GM19328 (cell line): ENCODE measurements around the gene ADRA2B.
"Not testable (repeated sequence)": the region's sequence is repeated elsewhere in the genome, so short reads cannot be mapped to it uniquely, and the experiment has no call there.

Experiments
- ATAC-seq: cut with Tn5 transposase; IDR thresholded peaks from one replicate; pipeline ENCODE4 v1.9.1; 2021; ENCODE audit warnings: mild to moderate bottlenecking, moderate library complexity; ENCODE audit not compliant: unreplicated experiment

ADRA2B gene

GRCh38 chr2:96116424-96116878, at the start of gene ADRA2B:
TSS of gene ADRA2B (minus strand) at chr2:96116571. CDS start at chr2:96116149, 422 bp downstream.
- peak; percentile 28 for ATAC-seq

- peak; percentile 57 for ATAC-seq
Measured at GRCh38 chr2:96164459-96165184, 48.3 kb upstream of the ADRA2B start.

DNA sequence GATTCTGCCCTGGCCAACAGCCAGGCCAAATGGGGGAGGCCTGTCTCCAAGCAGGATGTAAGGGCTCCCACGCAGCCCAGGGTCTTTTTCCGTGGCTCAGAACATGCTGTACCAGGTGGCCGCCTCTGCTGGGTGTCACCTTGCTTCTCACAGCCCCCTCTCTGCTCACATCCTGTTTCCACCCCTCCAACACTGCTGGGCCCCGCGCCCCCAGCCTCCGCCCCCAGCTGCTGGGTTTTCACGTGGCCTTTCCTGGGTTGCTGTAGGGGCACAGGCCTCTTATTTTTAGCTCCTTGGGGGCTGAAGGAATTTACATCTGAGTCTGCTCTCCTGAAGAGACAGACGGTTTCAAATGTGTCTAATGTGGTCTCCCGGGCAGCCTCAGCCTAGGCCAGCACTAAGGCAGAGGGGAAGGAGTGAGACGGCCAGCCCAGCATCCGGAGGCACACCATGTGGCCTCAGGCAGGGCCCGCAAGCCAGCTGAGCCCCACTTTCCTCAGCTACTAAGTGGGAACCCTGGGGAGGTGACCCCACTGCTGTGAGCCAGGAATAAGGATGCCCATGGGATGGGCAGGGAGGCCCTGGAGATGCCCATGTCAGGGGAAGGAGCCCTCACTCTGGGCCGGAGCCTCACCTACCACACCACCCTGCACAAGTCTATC, 47.5 kb upstream of the ADRA2B start:
- peak; percentile 56 for ATAC-seq

- no peak for ATAC-seq
Measured at GRCh38 chr2:96163415-96163767, 47.0 kb upstream of the ADRA2B start.

- ATAC-seq: no peak
Measured at GRCh38 chr2:96161898-96162297, 45.5 kb upstream of the ADRA2B start.

DNA sequence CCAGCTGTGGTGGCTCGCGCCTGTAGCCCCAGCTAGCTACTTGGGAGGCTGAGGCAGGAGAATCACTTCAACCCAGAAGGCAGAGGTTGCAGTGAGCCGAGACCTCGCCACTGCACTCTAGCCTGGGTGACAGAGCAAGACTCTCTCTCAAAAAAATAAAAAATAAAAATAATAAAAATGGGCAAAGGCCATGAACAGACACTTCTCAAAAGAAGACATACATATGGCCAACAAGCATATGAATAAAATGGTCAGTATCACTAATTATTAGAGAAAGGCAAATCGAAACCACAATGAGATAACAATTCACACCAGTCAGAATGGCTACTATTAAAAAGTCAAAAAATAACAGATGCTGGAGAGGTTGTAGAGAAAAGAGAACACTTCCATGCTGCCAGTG, 44.0 kb upstream of the ADRA2B start:
- ATAC-seq: not testable (repeated sequence)

DNA sequence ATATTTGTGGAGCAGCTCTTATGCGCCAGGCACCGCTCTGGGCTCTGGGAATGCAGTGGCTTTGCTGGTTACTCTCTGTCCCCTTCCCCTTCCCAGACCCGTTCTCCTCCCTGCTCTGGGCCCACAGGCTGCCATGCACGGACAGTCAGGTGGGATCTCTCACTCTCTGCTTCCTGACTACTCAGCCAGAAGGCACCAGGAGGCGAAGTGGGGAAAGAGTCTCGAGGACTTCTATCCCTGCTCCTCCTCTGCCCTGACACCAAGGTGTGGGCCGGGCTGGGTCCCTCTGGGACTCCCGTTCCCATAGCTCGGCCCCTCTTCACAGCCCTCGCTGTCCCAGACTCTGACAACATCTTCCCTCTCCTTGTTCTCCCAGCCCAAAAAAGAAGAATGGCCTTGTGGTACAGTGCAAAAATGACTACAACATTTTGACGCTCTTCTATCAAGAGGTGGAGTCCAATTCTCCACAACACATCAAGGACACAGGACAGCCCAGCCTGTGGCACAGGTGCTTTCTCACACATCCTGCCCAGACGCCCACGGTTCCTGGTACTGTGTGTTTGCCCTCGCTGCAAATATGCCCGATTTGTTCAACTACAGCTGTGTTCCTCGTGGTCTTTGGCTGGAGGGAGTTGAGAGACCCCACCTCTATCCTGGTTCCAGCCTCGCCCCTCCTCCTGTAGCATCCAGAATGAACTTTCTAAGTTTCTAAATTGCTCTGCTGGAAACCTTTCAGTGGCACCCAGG, 42.9 kb upstream of the ADRA2B start:
- no peak for ATAC-seq

DNA sequence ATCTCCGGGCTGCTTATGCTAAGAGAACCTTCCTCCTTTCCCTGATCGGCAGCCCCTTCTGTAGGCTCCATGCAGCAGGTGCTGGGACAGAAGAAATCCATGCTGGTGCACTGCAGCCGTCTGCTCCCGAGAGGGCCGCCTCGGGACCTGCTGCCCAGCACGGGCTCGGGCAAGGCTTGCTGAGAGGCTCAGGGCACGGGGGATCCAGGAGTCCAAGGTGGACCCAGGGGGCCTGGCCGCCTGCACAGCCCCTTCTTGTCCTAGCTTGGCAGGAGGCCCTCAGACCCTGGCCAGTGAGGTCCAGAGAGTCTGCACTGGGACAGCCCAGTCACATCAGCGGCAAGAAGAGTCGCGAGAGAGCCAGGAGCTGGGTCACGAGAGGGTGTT, 42.2 kb upstream of the ADRA2B start:
- ATAC-seq: no peak

- peak; percentile 43 for ATAC-seq
Measured at GRCh38 chr2:96157649-96158553, 41.5 kb upstream of the ADRA2B start.

DNA sequence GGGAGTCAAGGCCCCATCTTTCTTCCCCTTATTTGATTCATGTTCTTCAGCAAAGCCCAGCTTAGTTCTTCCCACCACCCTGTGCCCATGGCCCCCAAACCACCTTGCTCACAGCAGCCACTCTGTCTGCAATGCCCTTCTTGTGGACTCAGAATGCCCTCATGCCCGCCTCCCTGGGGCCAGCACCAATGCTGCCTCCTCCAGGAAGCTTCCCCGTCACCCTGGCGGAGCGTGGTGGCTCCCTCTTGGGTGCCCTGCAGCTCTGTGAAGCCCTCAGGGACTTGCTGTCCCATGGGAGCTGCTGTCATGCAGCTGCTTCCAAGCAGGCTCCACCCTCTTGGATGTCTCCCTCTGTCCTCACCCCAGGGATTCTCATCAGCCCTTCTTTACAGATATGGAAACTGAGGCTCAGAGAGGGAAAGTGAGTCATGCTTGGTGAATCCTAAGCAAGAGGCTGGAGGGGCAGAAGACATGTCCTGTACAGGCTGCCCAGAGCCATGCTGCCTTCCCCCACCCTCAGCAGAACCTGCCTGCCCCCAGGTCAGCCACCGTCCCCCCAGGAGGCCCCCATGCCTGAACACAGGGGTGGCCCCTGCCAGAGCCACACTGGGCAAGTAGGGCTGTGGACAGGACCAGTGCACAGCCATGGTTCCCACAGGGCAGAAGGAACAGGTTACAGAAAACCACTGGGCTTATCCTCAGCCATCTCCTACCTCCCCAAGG, 40.7 kb upstream of the ADRA2B start:
- ATAC-seq: peak; percentile 33

GRCh38 chr2:96156011-96156820, 39.8 kb upstream of the ADRA2B start:
- ATAC-seq: no peak

GRCh38 chr2:96154506-96155380, 38.4 kb upstream of the ADRA2B start:
- ATAC-seq: no peak

- ATAC-seq: no peak
Measured at GRCh38 chr2:96153991-96154431, 37.6 kb upstream of the ADRA2B start.

DNA sequence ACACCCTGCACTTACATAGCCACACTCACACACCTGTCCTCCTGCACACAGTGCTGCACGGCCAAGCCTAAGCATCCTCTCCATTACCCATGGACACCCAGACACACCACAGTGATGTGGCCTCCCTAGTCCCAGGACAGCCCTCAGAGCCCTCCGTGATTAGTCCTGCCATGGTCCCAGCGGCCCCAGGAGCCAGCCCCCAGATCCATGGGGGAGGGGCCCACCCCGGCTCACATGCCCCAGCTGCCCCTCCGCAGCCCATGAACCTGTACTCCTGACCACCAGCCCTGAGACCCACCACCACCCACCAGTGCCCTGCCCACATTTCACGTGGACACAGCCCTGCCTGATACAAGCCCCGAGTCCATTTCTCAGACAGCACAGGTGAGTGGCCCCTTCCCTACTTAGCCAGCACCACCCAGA, 36.9 kb upstream of the ADRA2B start:
- ATAC-seq: no peak

GRCh38 chr2:96152304-96153161, 36.2 kb upstream of the ADRA2B start:
- no peak for ATAC-seq

GRCh38 chr2:96151595-96152303, 35.4 kb upstream of the ADRA2B start:
- ATAC-seq: no peak
